ENCODE results near the gene NDST3. TPM values are rescaled to one million over a fixed set of nuclear protein-coding genes. Genes with fewer than 3 reads are reported as not detected.

NDST3 gene
- total and polyA plus RNA-seq, 8 donors, result 0.13 to 1.5 (median 0.37) TPM; not detected in 3

- intact Hi-C loops (cut with DNase I; ENCODE audit: low total_unique reads), result no loop called here
- no peak overlapping the region for H3K27ac ChIP-seq
- no peak for TF ChIP-seq EP300 (IDR thresholded peaks at IDR 0.05)
- no peak for TF ChIP-seq CTCF (IDR thresholded peaks at IDR 0.05)
- no peak for TF ChIP-seq POLR2A (IDR thresholded peaks at IDR 0.05)
- no peak for TF ChIP-seq POLR2AphosphoS5 (IDR thresholded peaks at IDR 0.05)
- H3K4me3 ChIP-seq, result no peak overlapping the region
- H3K4me1 ChIP-seq, result no peaks in the 10 kb centered on the region
- H3K27me3 ChIP-seq, result no peaks in the 10 kb centered on the region
- 89 to 100% (median 93%) methylated on average over 1 of the region's 1 CpG for WGBS, 5 donors
- H3K36me3 ChIP-seq, result no peaks in the 10 kb centered on the region
- no peaks in the 10 kb centered on the region for H3K9me3 ChIP-seq
- no peak for DNase-seq
These were observed 201.4 kb downstream of the NDST3 start for GRCh38 chr4:118235566-118236120.

GRCh38 chr4:118237531-118237930 lies 203.2 kb downstream of the NDST3 start:
- TF ChIP-seq POLR2AphosphoS5 (IDR thresholded peaks at IDR 0.05) (no peak), EP300 (IDR thresholded peaks at IDR 0.05) (no peak), CTCF (IDR thresholded peaks at IDR 0.05) (no peak), POLR2A (IDR thresholded peaks at IDR 0.05) (no peak)
- Histone ChIP-seq H3K9me3 (no peaks in the 10 kb centered on the region), H3K27ac (no peak overlapping the region), H3K36me3 (no peaks in the 10 kb centered on the region), H3K4me1 (no peaks in the 10 kb centered on the region), H3K27me3 (no peaks in the 10 kb centered on the region), H3K4me3 (no peak overlapping the region)
- no peak for DNase-seq
- WGBS, 5 donors, result 79 to 96% (median 88%) methylated on average over 2 of the region's 2 CpGs
- intact Hi-C loops (cut with DNase I; ENCODE audit: low total_unique reads), result no loop called here

- no peak overlapping the region for H3K27ac ChIP-seq
- no peaks in the 10 kb centered on the region for H3K9me3 ChIP-seq
- H3K4me3 ChIP-seq, result no peak overlapping the region
- no peak for DNase-seq
- no peaks in the 10 kb centered on the region for H3K27me3 ChIP-seq
- TF ChIP-seq POLR2AphosphoS5 (IDR thresholded peaks at IDR 0.05), result no peak
- TF ChIP-seq POLR2A (IDR thresholded peaks at IDR 0.05), result no peak
- TF ChIP-seq EP300 (IDR thresholded peaks at IDR 0.05), result no peak
- TF ChIP-seq CTCF (IDR thresholded peaks at IDR 0.05), result no peak
- H3K4me1 ChIP-seq, result no peaks in the 10 kb centered on the region
- intact Hi-C loops (cut with DNase I; ENCODE audit: low total_unique reads), result no loop called here
- WGBS, 5 donors, result 89 to 96% (median 93%) methylated on average over 3 of the region's 3 CpGs
- no peaks in the 10 kb centered on the region for H3K36me3 ChIP-seq
These were observed 215.6 kb downstream of the NDST3 start for GRCh38 chr4:118249890-118250289.

- no peaks in the 10 kb centered on the region for H3K9me3 ChIP-seq
- no peak overlapping the region for H3K4me3 ChIP-seq
- no peak for TF ChIP-seq POLR2AphosphoS5 (IDR thresholded peaks at IDR 0.05)
- no peak for TF ChIP-seq EP300 (IDR thresholded peaks at IDR 0.05)
- TF ChIP-seq POLR2A (IDR thresholded peaks at IDR 0.05), result no peak
- TF ChIP-seq CTCF (IDR thresholded peaks at IDR 0.05), result no peak
- no peaks in the 10 kb centered on the region for H3K36me3 ChIP-seq
- DNase-seq, result no peak
- no peaks in the 10 kb centered on the region for H3K4me1 ChIP-seq
- no peak overlapping the region for H3K27ac ChIP-seq
- no peaks in the 10 kb centered on the region for H3K27me3 ChIP-seq
- intact Hi-C loops (cut with DNase I; ENCODE audit: low total_unique reads), result no loop called here
These were observed 220.1 kb downstream of the NDST3 start for GRCh38 chr4:118254368-118254767.
